Measurements from ENCODE around the gene KIAA1755. TPM values are rescaled to one million over a fixed set of nuclear protein-coding genes. Genes with fewer than 3 reads are reported as not detected.

The KIAA1755 gene
- total and polyA plus RNA-seq, 7 donors = 1.2 to 39.1 (median 11.6) TPM; not detected in 1

- no peak for DNase-seq
- H3K4me1 ChIP-seq = peaks cover 0 to 72% (median 48%) of the 10 kb centered on the region in 4 donors
- H3K4me3 ChIP-seq = no peak overlapping the region
- no peaks in the 10 kb centered on the region for H3K27me3 ChIP-seq
- TF ChIP-seq EP300 (IDR thresholded peaks at IDR 0.05) = no peak
- no peaks in the 10 kb centered on the region for H3K9me3 ChIP-seq
- intact Hi-C loops (cut with DNase I) = no loop called here
- WGBS, 2 donors = 90% methylated on average over 14 of the region's 14 CpGs
- H3K27ac ChIP-seq = peak overlapping the region in 2 of 4 donors; percentile 77 to 86
- H3K36me3 ChIP-seq = peaks cover 0 to 16% (median 8%) of the 10 kb centered on the region in 4 donors
Measured at GRCh38 chr20:38161412-38161774, 99.1 kb downstream of the KIAA1755 start.

Other genes starting within 250 kb of the KIAA1755 start
- gene TTI1, start 227.3 kb downstream of the KIAA1755 start, total RNA-seq = 10 to 100 TPM in 3 of 4 donors, 1 to 10 TPM in 1; 9.6 to 11.7 (median 11.0) TPM
- 10 to 100 TPM in 1 of 3 donors, 1 to 10 TPM in 2; 2.4 to 11.3 (median 4.4) TPM for gene TTI1, start 227.3 kb downstream of the KIAA1755 start, polyA plus RNA-seq
- gene RPRD1B, start 227.0 kb downstream of the KIAA1755 start, total RNA-seq = 10 to 100 TPM; 27.2 to 31.9 (median 29.7) TPM
- 10 to 100 TPM; 10.2 to 17.0 (median 12.3) TPM for gene RPRD1B, start 227.0 kb downstream of the KIAA1755 start, polyA plus RNA-seq
- gene TGM2, start 95.5 kb downstream of the KIAA1755 start, total RNA-seq = 100 to 1,000 TPM in 2 of 4 donors, 10 to 100 TPM in 2; 14.8 to 104 (median 60.7) TPM
- gene TGM2, start 95.5 kb downstream of the KIAA1755 start, polyA plus RNA-seq = 10 to 100 TPM in 1 of 3 donors, 1 to 10 TPM in 2; 6.5 to 71.1 (median 7.2) TPM
- gene BPI, start 43.4 kb upstream of the KIAA1755 start, total RNA-seq = under 1 TPM in 1 of 4 donors, not detected in 3; 0.99 TPM
- gene BPI, start 43.4 kb upstream of the KIAA1755 start, polyA plus RNA-seq = under 1 TPM in 1 of 3 donors, not detected in 2; 0.09 TPM
- gene LBP, start 85.7 kb upstream of the KIAA1755 start, total RNA-seq = under 1 TPM in 1 of 4 donors, not detected in 3; 0.49 TPM
- 1 to 10 TPM in 1 of 3 donors, not detected in 2; 1.9 TPM for gene LBP, start 85.7 kb upstream of the KIAA1755 start, polyA plus RNA-seq
- 10 to 100 TPM; 11.8 to 20.8 (median 15.6) TPM for gene SNHG17, start 174.6 kb upstream of the KIAA1755 start, total RNA-seq
- gene SNHG17, start 174.6 kb upstream of the KIAA1755 start, polyA plus RNA-seq = 10 to 100 TPM in 2 of 3 donors, 1 to 10 TPM in 1; 9.0 to 35.6 (median 21.5) TPM
- gene RALGAPB, start 212.1 kb upstream of the KIAA1755 start, total RNA-seq = 10 to 100 TPM; 29.3 to 37.9 (median 31.5) TPM
- 10 to 100 TPM in 1 of 3 donors, 1 to 10 TPM in 2; 7.2 to 14.7 (median 7.9) TPM for gene RALGAPB, start 212.1 kb upstream of the KIAA1755 start, polyA plus RNA-seq